Osteoblast (primary cell): ENCODE measurements around the gene SNX4. TPM values are rescaled to one million over a fixed set of nuclear protein-coding genes. Genes with fewer than 3 reads are reported as not detected.
A peak's percentile ranks its signal among the peaks of the same experiment; 100 is the strongest.
"Not testable (repeated sequence)": the region's sequence is repeated elsewhere in the genome, so short reads cannot be mapped to it uniquely, and the experiment has no call there.

ENCODE experiments used
- DNase-seq: peaks from one replicate; pipeline ENCODE4 v3.0.0; 2011; ENCODE audit warnings: low spot score, mixed read lengths; ENCODE audit not compliant: insufficient read length; ENCODE audit errors: missing footprints
- H2AFZ ChIP-seq: 2 replicates; pipeline ENCODE4 v1.6.0; 2011; ENCODE audit warnings: mild to moderate bottlenecking, low read length
- H3K27ac ChIP-seq: 2 replicates; pipeline ENCODE4 v1.5.1; 2011; ENCODE audit warnings: mild to moderate bottlenecking, low read depth, low read length, moderate library complexity
- H3K27me3 ChIP-seq: 2 replicates; pipeline ENCODE4 v1.6.0; 2012; ENCODE audit warnings: mild to moderate bottlenecking, control low read depth, inconsistent platforms, low read length, moderate library complexity; ENCODE audit not compliant: insufficient read depth
- H3K36me3 ChIP-seq: 2 replicates; pipeline ENCODE4 v1.5.1; 2011; ENCODE audit warnings: mild to moderate bottlenecking, low read length, control low read depth, moderate library complexity; ENCODE audit not compliant: insufficient read depth
- H3K4me1 ChIP-seq: 2 replicates; pipeline ENCODE4 v1.5.1; 2011; ENCODE audit warnings: mild to moderate bottlenecking, low read length, control low read depth, moderate library complexity; ENCODE audit not compliant: insufficient read depth
- H3K4me2 ChIP-seq: 2 replicates; pipeline ENCODE4 v1.6.0; 2011; ENCODE audit warnings: mild to moderate bottlenecking, low read length; ENCODE audit not compliant: insufficient read depth
- H3K4me3 ChIP-seq: fragments of 200-600 bp; sonication (generic); 3 replicates; pipeline ENCODE4 v1.5.1; 2012; ENCODE audit warnings: mild to moderate bottlenecking, low read length, inconsistent platforms; ENCODE audit not compliant: insufficient read depth
- H3K79me2 ChIP-seq: 2 replicates; pipeline ENCODE4 v1.6.0; 2012; ENCODE audit warnings: mild to moderate bottlenecking, low read length, control low read depth, inconsistent platforms; ENCODE audit not compliant: insufficient read depth
- H3K9me3 ChIP-seq: 2 replicates; pipeline ENCODE4 v1.5.1; 2011; ENCODE audit warnings: low read depth, low read length, control low read depth
- H4K20me1 ChIP-seq: 2 replicates; pipeline ENCODE4 v1.6.0; 2012; ENCODE audit warnings: mild to moderate bottlenecking, low read length, control low read depth; ENCODE audit not compliant: insufficient read depth
- CTCF ChIP-seq: IDR thresholded peaks from 2 replicates; pipeline ENCODE4 v1.5.1; 2011; ENCODE audit warnings: mild to moderate bottlenecking, low read depth, low read length, moderate library complexity; ENCODE audit errors: extremely low read depth
- total RNA-seq: library from RNA; depleted of rRNA; stranded (reverse); fragments of >200 nt; gene quantifications from 2 replicates; pipeline ENCODE4 v1.2.3, GENCODE V29; 2012

SNX4 gene
- total RNA-seq, 1 donor = 36.2 TPM

GRCh38 chr3:125496701-125497100, 23.3 kb downstream of the SNX4 start:
- Histone ChIP-seq H2AFZ (no peak overlapping the region), H3K9me3 (no peaks in the 10 kb centered on the region), H3K27ac (no peak overlapping the region), H3K4me1 (peaks cover 6% of the 10 kb centered on the region), H3K4me2 (no peak overlapping the region), H4K20me1 (peaks cover 3% of the 10 kb centered on the region), H3K36me3 (peaks cover 49% of the 10 kb centered on the region), H3K27me3 (no peaks in the 10 kb centered on the region), H3K79me2 (peaks cover 10% of the 10 kb centered on the region), H3K4me3 (no peak overlapping the region)
- no peak for DNase-seq
- TF ChIP-seq CTCF = no peak

- peaks cover 14% of the 10 kb centered on the region for H3K36me3 ChIP-seq
- H3K27ac ChIP-seq = peak overlapping the region; percentile 90
- peaks cover 7% of the 10 kb centered on the region for H3K79me2 ChIP-seq
- DNase-seq = no peak
- H2AFZ ChIP-seq = no peak overlapping the region
- TF ChIP-seq CTCF = no peak
- H3K4me1 ChIP-seq = peaks cover 39% of the 10 kb centered on the region
- no peaks in the 10 kb centered on the region for H4K20me1 ChIP-seq
- no peak overlapping the region for H3K4me3 ChIP-seq
- H3K27me3 ChIP-seq = no peaks in the 10 kb centered on the region
- H3K4me2 ChIP-seq = no peak overlapping the region
- no peaks in the 10 kb centered on the region for H3K9me3 ChIP-seq
Measured at GRCh38 chr3:125482406-125482805, 37.6 kb downstream of the SNX4 start.

GRCh38 chr3:125481786-125482185, 38.2 kb downstream of the SNX4 start:
- no peaks in the 10 kb centered on the region for H3K9me3 ChIP-seq
- H3K27ac ChIP-seq = peak overlapping the region; percentile 90
- TF ChIP-seq CTCF = no peak
- no peak overlapping the region for H2AFZ ChIP-seq
- peak overlapping the region; percentile 43 for H3K4me2 ChIP-seq
- H4K20me1 ChIP-seq = no peaks in the 10 kb centered on the region
- peaks cover 14% of the 10 kb centered on the region for H3K36me3 ChIP-seq
- no peaks in the 10 kb centered on the region for H3K27me3 ChIP-seq
- no peak for DNase-seq
- peaks cover 9% of the 10 kb centered on the region for H3K79me2 ChIP-seq
- H3K4me3 ChIP-seq = no peak overlapping the region
- H3K4me1 ChIP-seq = peaks cover 39% of the 10 kb centered on the region

GRCh38 chr3:125481375-125481759, 38.6 kb downstream of the SNX4 start:
- H3K27ac ChIP-seq = peak overlapping the region; percentile 90
- H3K4me3 ChIP-seq = not testable (repeated sequence)
- peak overlapping the region; percentile 43 for H3K4me2 ChIP-seq

More at GRCh38 chr3:125481375-125481759, 38.6 kb downstream of the SNX4 start:
- H4K20me1 ChIP-seq, H3K9me3 ChIP-seq, H3K79me2 ChIP-seq, DNase-seq, H2AFZ ChIP-seq, H3K27me3 ChIP-seq: not testable (repeated sequence)
- peaks cover 39% of the 10 kb centered on the region for H3K4me1 ChIP-seq
- H3K36me3 ChIP-seq = peaks cover 14% of the 10 kb centered on the region
